Ishikawa (cell line): ENCODE measurements around the gene NRIP3.

Experiments used
- CEBPB ChIP-seq: IDR thresholded peaks from 2 replicates; pipeline ENCODE4 v1.6.1; 2012
- EGR1 ChIP-seq: IDR thresholded peaks from 2 replicates; pipeline ENCODE4 v1.6.1; 2012
- NFIC ChIP-seq: IDR thresholded peaks from 2 replicates; pipeline ENCODE4 v1.6.1; 2012
- TAF1 ChIP-seq: IDR thresholded peaks from 2 replicates; pipeline ENCODE4 v1.6.1; 2012; ENCODE audit warnings: low read depth, mild to moderate bottlenecking
- TEAD4 ChIP-seq: IDR thresholded peaks from 2 replicates; pipeline ENCODE4 v1.6.1; 2012
- TF ChIP-seq, protein P1 (sequence below): IDR thresholded peaks from 2 replicates; pipeline ENCODE4 v1.6.1; 2012

DNA sequence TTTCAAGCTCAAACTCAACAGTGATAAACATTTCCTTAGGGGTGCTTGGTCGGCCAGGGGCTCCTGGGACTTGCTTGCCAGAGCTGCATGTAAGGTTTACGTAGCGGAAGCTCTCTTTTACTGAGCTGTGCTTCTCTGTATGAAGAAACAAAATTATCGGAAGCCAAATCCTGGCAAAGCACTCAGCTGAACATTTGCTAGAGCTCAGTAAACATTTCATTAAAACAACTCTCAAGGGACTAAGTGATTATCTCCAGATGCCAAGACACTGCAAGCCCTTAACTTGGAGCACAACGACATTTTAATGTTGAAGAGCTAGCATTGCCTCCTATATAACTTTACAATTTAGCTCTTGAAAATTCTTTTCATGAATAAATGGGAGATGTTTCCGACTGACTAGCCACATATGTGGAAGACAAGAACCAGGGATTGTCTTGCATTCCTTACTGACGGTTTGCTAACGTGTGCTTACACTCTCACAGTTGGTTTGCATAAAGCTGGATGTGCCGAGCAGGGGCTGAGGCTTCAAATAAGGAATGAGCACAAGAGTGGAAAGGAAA, 44.2 kb upstream of the NRIP3 start:
- no peak for TF ChIP-seq TAF1
- TF ChIP-seq, protein P1, sequence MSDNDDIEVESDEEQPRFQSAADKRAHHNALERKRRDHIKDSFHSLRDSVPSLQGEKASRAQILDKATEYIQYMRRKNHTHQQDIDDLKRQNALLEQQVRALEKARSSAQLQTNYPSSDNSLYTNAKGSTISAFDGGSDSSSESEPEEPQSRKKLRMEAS = no peak
- no peak for TF ChIP-seq TEAD4
- TF ChIP-seq CEBPB = no peak
- TF ChIP-seq NFIC = no peak
- no peak for TF ChIP-seq EGR1
